ENCODE data around the gene BBX.
A peak's percentile ranks its signal among the peaks of the same experiment; 100 is the strongest.

BBX gene

DNA sequence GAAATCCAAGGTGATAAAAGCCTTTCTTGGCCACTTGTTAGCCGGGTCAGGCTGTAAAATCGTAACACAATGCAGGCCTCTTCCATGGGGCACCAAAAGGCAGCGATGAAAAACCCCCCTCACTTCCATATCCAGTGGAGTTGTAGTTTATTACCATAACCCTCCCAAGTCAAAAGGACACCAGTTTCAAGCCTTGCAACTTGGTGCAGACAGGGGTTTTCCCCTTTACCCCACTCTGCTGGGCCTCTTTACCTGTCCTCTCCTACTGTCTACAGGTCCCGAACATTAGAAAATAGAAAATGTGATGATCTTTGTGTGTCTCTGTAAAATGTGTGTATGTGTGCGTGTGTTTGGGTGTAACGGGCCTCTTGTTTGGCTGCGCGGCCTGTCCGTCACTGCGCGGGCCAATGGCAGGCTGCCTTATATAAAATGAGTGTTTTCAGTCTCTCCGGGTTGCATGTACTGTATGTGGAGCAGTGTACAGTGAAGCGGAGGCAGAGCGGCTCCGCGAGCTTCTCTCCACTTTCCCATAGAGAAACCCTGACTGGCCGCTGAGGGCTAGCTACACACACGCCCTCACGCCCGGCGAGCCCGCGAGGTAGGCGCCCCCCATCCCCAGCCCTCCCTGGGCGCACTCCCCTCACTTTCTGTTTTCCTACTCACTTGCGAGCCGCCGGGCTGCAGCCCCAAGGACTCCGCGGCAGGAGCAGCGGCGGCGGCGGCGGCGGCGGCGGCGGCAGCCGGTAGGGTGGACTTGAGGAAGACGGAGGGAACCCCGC, at the start of gene BBX:
TSS of gene BBX (plus strand) at position 453 of the 779 bp plus-strand sequence. CDS start 187,499 bp downstream, outside the sequence.
- DNase-seq, result peak; percentile 93

DNA sequence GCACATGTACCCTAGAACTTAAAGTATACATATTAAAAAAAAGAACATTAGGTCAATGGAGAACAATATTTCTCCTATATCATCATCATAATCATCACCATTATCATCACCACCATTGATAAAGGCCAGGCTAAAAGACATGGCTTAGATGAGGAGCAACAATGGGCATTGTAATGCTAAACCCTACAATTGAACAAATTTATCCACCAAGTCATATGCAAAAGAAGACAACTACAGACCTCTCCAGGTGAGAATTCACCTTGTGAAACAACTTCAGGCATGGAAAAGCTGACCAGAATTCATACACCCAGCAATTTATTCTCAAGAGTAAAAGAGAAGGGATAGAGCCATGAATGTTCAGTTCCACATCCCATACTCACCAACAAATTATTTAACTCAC, 46.3 kb upstream of the BBX start:
- no peak for DNase-seq

DNA sequence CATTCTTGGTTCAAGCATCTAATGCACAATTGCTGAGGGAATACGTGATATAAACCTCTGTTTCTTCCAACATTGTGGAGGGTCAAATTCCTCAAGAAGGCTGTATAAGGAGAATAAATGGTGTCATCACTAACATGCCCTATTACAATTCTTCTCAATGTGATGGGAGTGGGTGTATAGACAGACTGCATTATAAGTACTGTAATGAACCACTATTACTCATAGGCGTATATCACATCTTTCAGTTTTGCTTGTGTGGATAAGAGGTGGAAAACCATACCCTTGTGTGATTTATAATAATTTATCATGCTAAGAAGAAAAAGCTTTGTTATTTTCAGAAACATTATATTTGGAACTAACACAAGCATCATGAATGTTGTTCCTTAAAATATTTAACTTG, 35.3 kb upstream of the BBX start:
- no peak for DNase-seq

- DNase-seq, result no peak
Observed at GRCh38 chr3:107488942-107489341, 33.8 kb upstream of the BBX start.

DNA sequence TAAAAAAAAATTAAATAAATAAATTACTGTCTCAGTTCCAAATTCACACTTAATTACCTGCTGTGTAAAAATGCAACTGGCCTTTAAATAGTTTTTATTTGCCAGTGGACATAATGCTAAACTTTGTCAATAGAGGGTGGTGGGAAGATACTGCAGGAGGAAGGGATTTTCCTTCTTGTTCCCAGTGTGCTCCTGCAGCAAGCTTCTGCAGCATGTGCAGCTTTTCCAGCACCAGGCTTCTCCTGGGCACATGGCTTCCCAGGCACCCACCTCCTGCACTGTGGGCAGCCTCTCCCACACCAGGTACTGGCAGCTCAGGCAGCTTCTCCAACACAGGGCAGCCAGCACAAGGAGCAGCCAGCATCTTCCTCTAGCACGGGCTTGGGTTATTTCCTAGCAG, 29.6 kb upstream of the BBX start:
- DNase-seq, result no peak

DNA sequence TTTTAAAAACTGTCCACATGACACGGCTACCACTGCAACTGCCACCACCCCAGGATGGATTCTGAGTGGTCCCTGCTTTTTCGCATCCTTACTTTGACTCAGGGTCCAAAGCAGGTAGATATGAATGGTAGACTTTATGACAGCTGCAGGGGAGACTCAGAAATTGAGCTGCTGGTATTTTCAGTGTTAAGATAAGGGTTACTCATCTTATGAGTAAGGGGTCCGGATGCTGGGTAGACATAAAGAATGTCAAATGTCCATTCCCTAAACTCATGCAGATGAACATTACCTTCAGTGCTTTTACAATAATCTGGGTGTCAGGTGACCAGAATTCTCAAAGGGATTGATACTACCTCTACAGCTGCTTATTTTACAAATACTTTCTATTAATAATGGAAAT, 25.9 kb upstream of the BBX start:
- no peak for DNase-seq

GRCh38 chr3:107498646-107499045, 24.1 kb upstream of the BBX start:
- no peak for DNase-seq

DNA sequence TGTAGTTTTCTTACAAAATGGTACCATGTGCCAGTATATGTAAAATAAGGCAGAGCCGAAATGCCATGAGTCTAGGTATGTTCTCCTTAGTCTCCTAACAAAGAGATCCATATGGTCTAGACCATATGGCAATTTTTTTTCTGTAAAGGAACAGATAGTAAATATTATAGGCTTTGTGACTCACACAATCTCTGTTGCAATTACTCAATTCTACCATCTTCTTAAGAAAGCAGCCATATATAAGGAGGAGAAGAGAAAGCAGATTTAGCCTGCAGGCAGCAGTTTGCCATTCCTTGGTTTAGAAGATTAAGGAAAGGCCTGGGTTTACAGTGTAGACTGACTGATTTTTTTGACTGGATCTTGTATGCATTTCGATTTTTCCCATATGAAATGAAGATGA, 16.3 kb upstream of the BBX start:
- DNase-seq, result no peak

- no peak for DNase-seq
Observed at GRCh38 chr3:107508331-107508730, 14.4 kb upstream of the BBX start.

GRCh38 chr3:107512108-107512507, 10.7 kb upstream of the BBX start:
- DNase-seq, result no peak

DNA sequence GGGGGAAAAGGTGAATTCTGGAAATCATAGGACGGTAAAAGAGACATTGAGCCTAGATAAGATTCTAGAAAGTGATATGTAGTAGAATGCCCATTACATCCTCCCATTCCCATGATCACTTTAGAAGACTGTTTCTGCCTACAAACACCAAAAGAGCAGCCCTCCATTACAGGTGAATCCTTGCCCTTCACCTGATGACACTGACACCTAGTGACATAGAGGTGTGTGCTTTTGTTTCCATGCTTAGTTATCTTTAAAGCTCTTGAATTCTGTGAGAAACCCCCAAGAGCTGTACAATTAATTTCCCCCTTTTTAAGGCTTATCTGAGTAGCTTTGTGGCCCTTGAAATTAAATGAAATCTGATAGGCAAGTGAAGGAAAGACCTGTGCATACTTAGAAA, 8.3 kb upstream of the BBX start:
- no peak for DNase-seq

DNA sequence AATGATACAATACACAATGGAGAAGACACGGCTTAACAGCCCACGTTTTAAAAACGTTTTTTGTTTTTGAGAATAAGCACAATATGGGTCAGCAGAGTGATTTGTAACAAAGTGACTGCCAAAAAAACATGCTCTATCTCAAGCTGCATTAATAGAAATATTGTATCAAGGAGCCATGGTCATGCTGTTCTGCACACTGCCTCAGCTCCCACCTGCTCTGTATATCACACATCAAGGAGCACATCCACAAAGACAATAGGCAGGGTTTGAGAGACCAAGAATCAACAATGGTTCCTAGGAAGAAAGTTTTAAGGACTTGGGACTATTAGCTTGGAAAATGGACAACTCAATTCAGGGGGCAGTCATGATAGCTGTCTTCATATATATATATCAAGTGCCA, 6.3 kb upstream of the BBX start:
- no peak for DNase-seq

DNA sequence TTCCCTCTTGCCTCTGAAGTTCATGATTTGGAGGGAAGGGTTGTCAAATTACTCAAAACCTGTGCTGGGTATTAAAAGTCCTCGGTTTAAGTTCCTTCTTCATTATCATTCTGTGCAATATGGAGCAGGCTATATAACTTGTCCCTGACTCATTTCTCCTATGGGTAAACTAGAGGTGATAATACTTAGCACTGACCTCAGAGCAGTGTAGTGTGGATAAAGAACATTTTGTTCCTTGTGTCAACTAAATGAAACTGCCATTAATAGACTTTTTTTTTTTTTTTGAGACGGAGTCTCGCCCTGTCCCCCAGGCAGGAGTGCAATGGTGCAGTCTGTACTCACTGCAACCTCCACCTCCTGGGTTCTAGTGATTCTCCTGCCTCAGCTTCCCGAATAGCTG, 2.2 kb upstream of the BBX start:
- no peak for DNase-seq

DNA sequence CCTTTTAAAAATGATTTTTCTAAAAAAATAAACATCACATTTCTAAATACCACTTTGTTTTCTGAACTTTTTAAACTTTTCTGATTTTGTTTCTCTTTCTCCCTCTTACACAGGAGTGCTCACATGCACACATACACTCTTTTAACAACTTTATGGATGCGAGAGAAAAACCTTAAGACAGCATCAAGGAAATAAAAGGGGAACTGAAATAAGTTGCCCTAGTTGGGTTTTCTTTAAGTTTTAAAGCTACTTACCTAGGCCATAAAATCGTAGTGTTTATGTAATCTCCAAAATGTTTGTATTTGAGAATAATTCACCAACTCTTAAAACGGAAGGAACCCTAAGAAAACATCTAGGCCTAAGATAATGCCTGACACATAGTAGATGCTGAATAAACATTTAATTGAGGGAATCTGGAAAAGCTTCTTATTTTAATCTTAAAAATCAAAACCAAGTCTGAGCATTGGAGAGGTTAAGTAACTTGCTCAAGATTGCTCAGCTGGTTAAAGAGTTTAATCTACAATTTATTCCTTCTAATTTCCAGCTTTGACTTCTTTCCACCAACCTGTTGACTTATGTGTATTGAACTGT, 1.2 kb upstream of the BBX start:
- DNase-seq, result no peak

DNA sequence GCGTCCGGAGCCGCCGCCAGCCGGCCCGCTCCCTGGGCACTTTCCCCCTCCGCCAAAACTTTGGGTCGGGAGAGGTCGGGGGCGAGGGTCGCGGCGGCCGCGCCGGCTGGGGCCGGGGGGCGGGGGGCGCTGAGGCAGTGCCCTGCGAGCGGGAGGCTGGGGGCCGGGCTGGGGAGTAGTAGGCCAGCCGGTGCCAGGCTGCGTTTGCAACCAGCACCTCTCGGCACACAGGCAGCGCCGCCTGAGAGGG, 452 bp downstream of the BBX start:
- DNase-seq, result no peak

- peak; percentile 67 for DNase-seq
Observed at GRCh38 chr3:107523539-107524325, 970 bp downstream of the BBX start.

- DNase-seq, result no peak
Observed at GRCh38 chr3:107524326-107524840, 1.6 kb downstream of the BBX start.

GRCh38 chr3:107524841-107525643, 2.3 kb downstream of the BBX start:
- DNase-seq, result peak; percentile 55

GRCh38 chr3:107525644-107526305, 3.0 kb downstream of the BBX start:
- peak; percentile 48 for DNase-seq

- DNase-seq, result no peak
Observed at GRCh38 chr3:107531917-107532469, 9.2 kb downstream of the BBX start.

GRCh38 chr3:107540857-107541256, 18.1 kb downstream of the BBX start:
- no peak for DNase-seq

DNA sequence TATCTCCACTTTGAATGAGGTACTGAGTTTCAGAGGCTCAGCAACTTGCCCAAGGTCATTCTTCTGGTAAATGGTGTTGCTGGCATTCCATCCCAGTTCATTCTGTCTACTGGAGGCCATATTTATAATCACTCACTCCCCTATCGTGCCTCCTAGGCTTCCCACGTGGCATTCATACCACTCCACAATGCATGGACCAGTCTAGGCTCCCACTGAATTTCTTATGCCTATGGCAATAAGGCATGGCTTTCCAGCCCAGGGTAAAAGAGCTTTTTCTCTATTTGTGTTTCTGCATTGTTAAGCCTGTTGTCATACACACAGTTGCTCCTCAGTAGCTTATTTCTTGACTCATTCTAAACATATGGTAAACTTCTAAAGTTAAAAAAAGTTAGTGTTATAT, 19.9 kb downstream of the BBX start:
- DNase-seq, result no peak
